Measurements from ENCODE around the gene CUX1.

CUX1 gene

GRCh38 chr7:102220960-102221800 lies 403.8 kb downstream of the CUX1 start:
- CTCF ChIA-PET = interaction anchor here (0.6 to 1.2 kb wide), 4 partner anchors 15 to 850 kb away, joined by 3 to 5 read pairs (median 3); no protein-coding TSS in a partner anchor
- peaks cover 0 to 3% of the 10 kb centered on the region in 2 experiments; a peak in 2 of 3 replicates for H3K36me3 ChIP-seq (ENCODE audit: control insufficient read depth in 2 of 2, insufficient read depth in 1 of 2, low read length in 2 of 2)

GRCh38 chr7:102221961-102222360 lies 404.5 kb downstream of the CUX1 start:
- Histone ChIP-seq H3K4me3 (ENCODE audit: low read depth, low read length) (no peak overlapping the region), H3K27ac (ENCODE audit: extremely low read depth, low read depth, low read length) (no peak overlapping the region), H3K36me3 (ENCODE audit: control insufficient read depth in 2 of 2, insufficient read depth in 1 of 2, low read length in 2 of 2) (no peaks in the 10 kb centered on the region), H3K4me1 (ENCODE audit: control insufficient read depth, insufficient read depth, low read length) (no peaks in the 10 kb centered on the region), H3K9me3 (ENCODE audit: control insufficient read depth, insufficient read depth, low read depth, low read length) (no peaks in the 10 kb centered on the region)
- POLR2A ChIA-PET = no interaction called here
- CTCF ChIA-PET = interaction anchor here (0.6 to 1.2 kb wide), 3 partner anchors 14 to 851 kb away, joined by 3 to 5 read pairs (median 3); no protein-coding TSS in a partner anchor
- TF ChIP-seq ZNF121 (tag by site-specific recombination; IDR thresholded peaks at IDR 0.05) (peak; percentile 72), ZNF530 (tag by site-specific recombination; IDR thresholded peaks at IDR 0.05; ENCODE audit: low read depth) (no peak)

More at GRCh38 chr7:102220960-102221800, 403.8 kb downstream of the CUX1 start:
- TF ChIP-seq ZNF423 (tag by site-specific recombination; IDR thresholded peaks at IDR 0.05) (no peak), ZNF140 (tag by site-specific recombination; IDR thresholded peaks at IDR 0.05) (no peak), ZNF837 (tag by site-specific recombination; IDR thresholded peaks at IDR 0.05) (no peak), KLF7 (tag by site-specific recombination; IDR thresholded peaks at IDR 0.05; ENCODE audit: borderline replicate concordance) (no peak)
- no peak overlapping the region for H3K4me3 ChIP-seq (ENCODE audit: low read depth, low read length)
- H3K27ac ChIP-seq (ENCODE audit: extremely low read depth, low read depth, low read length) = no peak overlapping the region
- POLR2A ChIA-PET = interaction anchor here (0.6 kb wide), 2 partner anchors 91 to 153 kb away, joined by 4 to 5 read pairs; no protein-coding TSS in a partner anchor
- no peaks in the 10 kb centered on the region for H3K4me1 ChIP-seq (ENCODE audit: control insufficient read depth, insufficient read depth, low read length)
- H3K9me3 ChIP-seq (ENCODE audit: control insufficient read depth, insufficient read depth, low read depth, low read length) = no peaks in the 10 kb centered on the region

- no peaks in the 10 kb centered on the region for H3K9me3 ChIP-seq (ENCODE audit: control insufficient read depth, insufficient read depth, low read depth, low read length)
- H3K4me3 ChIP-seq (ENCODE audit: low read depth, low read length) = no peak overlapping the region
- H3K27ac ChIP-seq (ENCODE audit: extremely low read depth, low read depth, low read length) = no peak overlapping the region
- ChIA-PET POLR2A (no interaction called here), CTCF (interaction anchor here (1.2 kb wide), 1 partner anchor 14 kb away, joined by 5 read pairs; no protein-coding TSS in a partner anchor)
- no peaks in the 10 kb centered on the region for H3K4me1 ChIP-seq (ENCODE audit: control insufficient read depth, insufficient read depth, low read length)
- peaks cover 0 to 3% of the 10 kb centered on the region in 2 experiments; a peak in 1 of 3 replicates for H3K36me3 ChIP-seq (ENCODE audit: control insufficient read depth in 2 of 2, insufficient read depth in 1 of 2, low read length in 2 of 2)
- TF ChIP-seq OVOL3 (tag by site-specific recombination; IDR thresholded peaks at IDR 0.05) = no peak
- no peak for TF ChIP-seq ZNF561 (tag by site-specific recombination; IDR thresholded peaks at IDR 0.05; ENCODE audit: borderline replicate concordance)
- no peak for TF ChIP-seq ZSCAN4 (tag by site-specific recombination; IDR thresholded peaks at IDR 0.05)
- TF ChIP-seq KLF17 (tag by site-specific recombination; IDR thresholded peaks at IDR 0.05) = no peak
- no peak for TF ChIP-seq INSM2 (tag by site-specific recombination; IDR thresholded peaks at IDR 0.05)
- no peak for TF ChIP-seq ZNF274 (IDR thresholded peaks at IDR 0.05; ENCODE audit: low read length)
- no peak for TF ChIP-seq ZNF274 (tag by site-specific recombination; IDR thresholded peaks at IDR 0.05; ENCODE audit: borderline replicate concordance)
- TF ChIP-seq ZNF169 (tag by site-specific recombination; IDR thresholded peaks at IDR 0.05) = no peak
- no peak for TF ChIP-seq ZNF133 (tag by site-specific recombination; IDR thresholded peaks at IDR 0.05)
- TF ChIP-seq TSHZ1 (tag by site-specific recombination; IDR thresholded peaks at IDR 0.05; ENCODE audit: borderline replicate concordance) = no peak
- no peak for TF ChIP-seq ZNF792 (tag by site-specific recombination; IDR thresholded peaks at IDR 0.05)
- TF ChIP-seq ZNF121 (tag by site-specific recombination; IDR thresholded peaks at IDR 0.05) = no peak
- TF ChIP-seq HOXA7 (CRISPR knock-in tag; IDR thresholded peaks at IDR 0.05; ENCODE audit: borderline replicate concordance) = no peak
- no peak for TF ChIP-seq ZNF16 (tag by site-specific recombination; IDR thresholded peaks at IDR 0.05; ENCODE audit: low read depth)
- TF ChIP-seq ZNF398 (tag by site-specific recombination; IDR thresholded peaks at IDR 0.05) = no peak
- no peak for TF ChIP-seq ZNF266 (tag by site-specific recombination; IDR thresholded peaks at IDR 0.05; ENCODE audit: low read depth)
Observed at GRCh38 chr7:102222445-102222844, 405.0 kb downstream of the CUX1 start.
